Activated naive CD4-positive, alpha-beta T cell treated with anti-CD3 and anti-CD28 coated beads for 36 hours (primary cell): ENCODE results near the gene CXorf49. TPM values are rescaled to one million over a fixed set of nuclear protein-coding genes. Genes with fewer than 3 reads are reported as not detected.
"Not testable (repeated sequence)": the region's sequence is repeated elsewhere in the genome, so short reads cannot be mapped to it uniquely, and the experiment has no call there.

Experiments
- CTCF ChIA-PET: fragments of 350-600 bp; sonication (Branson Sonifier 250); formaldehyde crosslinking; loops from one replicate; lab custom pipeline; 2021; ENCODE audit warnings: antibody characterized with exemption; lab: Charles Lee
- DNase-seq: peaks from one replicate; pipeline ENCODE4 v3.0.0-alpha.2; 2020
- H3K27ac Mint-ChIP-seq: one replicate; pipeline ENCODE4 v1.8.0; 2021; ENCODE audit warnings: mild to moderate bottlenecking, mixed read lengths
- H3K27me3 Mint-ChIP-seq: one replicate; pipeline ENCODE4 v1.8.0; 2021; ENCODE audit warnings: low read depth, mixed read lengths
- H3K36me3 Mint-ChIP-seq: one replicate; pipeline ENCODE4 v1.8.0; 2021; ENCODE audit warnings: low read depth, mixed read lengths
- H3K4me1 Mint-ChIP-seq: one replicate; pipeline ENCODE4 v1.8.0; 2021; ENCODE audit warnings: low read depth, mixed read lengths
- H3K4me3 Mint-ChIP-seq: one replicate; pipeline ENCODE4 v1.8.0; 2021; ENCODE audit warnings: mild to moderate bottlenecking, moderate library complexity, mixed read lengths
- H3K9me3 Mint-ChIP-seq: one replicate; pipeline ENCODE4 v1.8.0; 2021; ENCODE audit warnings: mixed read lengths
- intact Hi-C: fragments of 100-400 bp; cut with micrococcal nuclease; formaldehyde crosslinking; loops from one replicate; pipeline ENCODE4 v1.15.1; 2023
- total RNA-seq, 2 experiments: library from RNA; stranded (reverse); gene quantifications; one replicate each; pipeline ENCODE4 v1.2.3, GENCODE V29; 2021

The CXorf49 gene
- total RNA-seq, 2 experiments from 2014 or later: not detected

DNA sequence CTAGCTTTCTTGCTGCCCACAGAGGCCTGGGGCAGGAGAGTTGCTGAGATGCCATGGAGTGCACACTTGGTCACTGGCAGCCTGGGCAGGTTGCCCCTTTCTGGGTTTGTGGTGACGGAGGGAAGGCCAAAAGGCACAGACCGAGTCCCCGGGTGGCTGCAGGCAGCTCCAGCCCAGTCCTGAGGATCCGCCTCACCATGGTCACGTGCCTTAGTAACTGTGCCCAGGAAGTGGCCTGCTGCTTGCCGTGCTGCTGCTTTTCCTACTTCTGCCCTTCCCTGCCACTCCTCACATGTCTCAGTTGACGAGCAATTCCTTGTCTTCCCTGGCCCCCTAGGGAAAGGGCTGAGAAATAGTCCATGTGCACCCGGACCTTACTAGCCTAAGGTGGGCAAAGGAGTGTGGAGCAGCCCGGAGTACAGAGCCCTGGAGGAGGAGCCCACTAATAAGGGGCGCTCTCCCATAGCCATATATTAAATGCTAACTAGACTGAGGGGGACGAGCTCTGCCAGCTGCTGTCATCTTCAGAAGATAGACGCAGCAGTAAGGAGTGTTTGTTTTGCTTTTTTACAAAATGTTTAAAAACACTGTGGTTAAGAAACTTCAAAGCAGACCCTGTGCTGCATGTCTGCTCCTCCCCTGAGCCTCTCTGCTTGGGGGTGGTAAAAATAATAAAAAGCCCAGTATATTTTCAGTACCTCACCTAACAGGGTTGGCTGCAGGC is 19.6 kb downstream of the CXorf49 start:
- H3K36me3 Mint-ChIP-seq, H3K4me1 Mint-ChIP-seq, CTCF ChIA-PET, H3K27ac Mint-ChIP-seq, H3K4me3 Mint-ChIP-seq, H3K9me3 Mint-ChIP-seq, DNase-seq, H3K27me3 Mint-ChIP-seq, intact Hi-C loops: not testable (repeated sequence)

DNA sequence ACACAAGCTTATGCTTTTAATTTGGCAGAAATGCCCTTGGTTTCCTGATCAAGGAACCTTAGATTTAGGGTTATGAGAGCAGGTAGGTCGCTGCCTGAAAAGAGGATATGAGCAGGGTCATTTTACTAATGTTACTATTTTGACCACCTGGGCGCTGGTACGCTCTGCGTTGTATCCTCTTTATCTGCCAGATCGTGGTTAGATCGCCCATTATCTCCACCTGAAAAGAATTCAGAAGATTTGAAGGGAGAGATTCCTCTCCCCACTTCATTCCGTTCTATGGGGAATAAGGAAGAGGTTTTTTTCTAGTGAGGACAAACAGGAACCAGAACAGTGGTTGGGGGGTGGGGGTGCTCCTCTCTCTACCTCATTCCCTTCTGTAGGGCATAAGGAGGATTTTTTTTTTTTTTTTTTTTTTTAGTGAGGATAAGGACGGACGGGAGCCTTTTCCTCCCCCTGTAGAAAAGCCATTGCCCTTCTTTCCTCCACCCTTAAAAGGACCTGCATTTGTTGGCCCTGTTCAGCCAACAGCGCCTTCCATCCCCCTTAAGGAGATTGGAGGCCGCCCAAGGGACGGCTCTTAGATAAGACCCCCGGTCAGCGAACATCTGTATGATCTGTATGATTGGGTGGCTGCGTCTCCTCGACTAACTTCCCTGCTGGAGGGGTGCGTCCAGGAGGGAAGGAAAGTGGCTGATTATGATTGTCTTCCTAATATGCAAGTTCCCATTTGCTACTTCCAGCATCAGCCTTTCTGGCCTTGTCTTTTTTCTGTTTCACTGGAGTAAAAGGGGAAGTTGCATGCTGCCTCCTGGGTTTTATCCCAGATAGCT is 20.4 kb downstream of the CXorf49 start:
- H3K9me3 Mint-ChIP-seq, H3K4me3 Mint-ChIP-seq, intact Hi-C loops, H3K27me3 Mint-ChIP-seq, H3K27ac Mint-ChIP-seq, CTCF ChIA-PET, H3K4me1 Mint-ChIP-seq, H3K36me3 Mint-ChIP-seq, DNase-seq: not testable (repeated sequence)

DNA sequence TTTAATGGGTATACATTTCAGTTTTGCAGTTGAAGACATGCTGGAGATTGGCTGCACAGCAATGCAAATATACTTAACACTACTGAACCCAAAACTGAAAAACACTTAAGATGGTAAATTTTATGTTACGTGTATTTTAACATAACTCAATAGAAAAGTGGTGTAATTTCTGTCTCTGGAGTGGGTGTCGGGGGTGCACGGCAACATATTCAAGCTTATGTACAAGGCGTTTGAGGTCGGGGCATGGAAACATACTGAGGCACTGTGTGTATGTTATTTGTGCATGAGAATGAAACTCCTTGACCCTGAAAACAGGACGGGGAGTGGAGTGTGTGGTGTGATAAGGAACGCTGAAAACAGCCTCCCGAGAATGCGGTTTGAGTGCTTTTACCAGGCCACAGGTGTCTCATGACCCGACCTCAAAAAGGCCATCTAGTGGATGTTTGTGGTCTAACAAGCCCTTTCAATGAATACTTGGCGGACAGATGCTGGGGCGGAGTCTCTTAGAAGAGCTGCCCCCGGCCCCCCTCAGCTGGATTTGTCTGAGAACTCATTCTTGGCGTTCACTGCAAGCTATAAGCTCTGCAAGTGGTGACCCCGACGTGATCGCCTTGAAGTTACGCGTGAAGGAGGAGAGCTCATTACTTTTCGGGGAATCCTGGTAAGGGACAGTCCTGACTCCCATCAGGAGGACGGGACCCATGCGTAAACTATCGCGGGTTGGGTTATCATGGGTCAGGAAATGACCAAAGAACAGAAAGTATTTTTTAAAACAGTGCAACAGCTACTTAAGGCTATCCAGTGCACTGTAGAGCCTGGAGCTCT is 21.2 kb downstream of the CXorf49 start:
- CTCF ChIA-PET, H3K27ac Mint-ChIP-seq, DNase-seq, H3K9me3 Mint-ChIP-seq, H3K27me3 Mint-ChIP-seq, H3K4me3 Mint-ChIP-seq, intact Hi-C loops, H3K4me1 Mint-ChIP-seq, H3K36me3 Mint-ChIP-seq: not testable (repeated sequence)

DNA sequence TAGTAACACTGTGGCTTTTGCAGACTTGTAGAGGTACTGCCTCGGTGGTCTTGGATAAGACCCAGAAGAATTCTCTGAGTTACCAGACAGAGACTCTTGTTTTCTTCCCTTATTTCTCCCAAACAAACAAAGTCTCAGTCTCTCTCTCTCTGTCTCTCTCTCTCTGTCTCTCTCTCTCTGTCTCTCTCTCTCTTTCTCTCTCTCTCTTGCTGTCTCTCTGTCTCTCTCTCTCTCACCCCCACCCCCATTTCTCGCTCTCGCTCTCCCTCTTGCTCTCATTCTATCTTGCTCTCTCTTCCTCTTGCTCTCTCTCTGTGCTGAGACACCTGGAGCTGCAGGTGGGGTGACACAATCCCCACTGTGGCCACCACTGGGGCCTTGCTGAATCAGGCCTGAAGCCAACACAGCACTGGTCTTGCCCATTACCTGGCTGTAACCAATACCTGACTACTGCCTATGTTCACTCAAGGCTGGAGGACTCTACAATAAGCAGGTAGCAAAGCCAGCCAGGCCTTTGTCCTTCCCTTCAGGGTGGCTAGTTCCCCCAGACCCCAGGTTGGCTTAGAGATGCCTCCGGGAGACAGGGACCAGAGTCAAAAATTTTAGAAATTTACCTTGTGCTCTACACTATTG is 38.4 kb downstream of the CXorf49 start:
- DNase-seq: no peak
- CTCF ChIA-PET: no interaction called here
- no peak overlapping the region for H3K27ac Mint-ChIP-seq
- intact Hi-C loops: no loop called here
- H3K4me3 Mint-ChIP-seq: no peak overlapping the region
- H3K36me3 Mint-ChIP-seq: no peaks in the 10 kb centered on the region
- no peaks in the 10 kb centered on the region for H3K9me3 Mint-ChIP-seq
- H3K4me1 Mint-ChIP-seq: no peaks in the 10 kb centered on the region
- H3K27me3 Mint-ChIP-seq: no peaks in the 10 kb centered on the region

DNA sequence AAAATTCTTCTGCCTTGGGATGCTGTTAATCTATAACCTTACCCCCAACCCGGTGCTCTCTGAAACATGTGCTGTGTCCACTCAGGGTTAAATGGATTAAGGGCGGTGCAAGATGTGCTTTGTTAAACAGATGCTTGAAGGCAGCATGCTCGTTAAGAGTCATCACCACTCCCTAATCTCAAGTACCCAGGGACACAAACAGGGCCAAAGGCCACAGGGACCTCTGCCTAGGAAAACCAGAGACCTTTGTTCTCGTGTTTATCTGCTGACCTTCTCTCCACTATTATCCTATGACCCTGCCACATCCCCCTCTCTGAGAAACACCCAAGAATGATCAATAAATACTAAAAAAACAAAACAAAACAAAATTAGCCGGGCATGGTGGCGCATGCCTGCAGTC is 40.9 kb downstream of the CXorf49 start:
- not testable (repeated sequence) for H3K4me1 Mint-ChIP-seq

DNA sequence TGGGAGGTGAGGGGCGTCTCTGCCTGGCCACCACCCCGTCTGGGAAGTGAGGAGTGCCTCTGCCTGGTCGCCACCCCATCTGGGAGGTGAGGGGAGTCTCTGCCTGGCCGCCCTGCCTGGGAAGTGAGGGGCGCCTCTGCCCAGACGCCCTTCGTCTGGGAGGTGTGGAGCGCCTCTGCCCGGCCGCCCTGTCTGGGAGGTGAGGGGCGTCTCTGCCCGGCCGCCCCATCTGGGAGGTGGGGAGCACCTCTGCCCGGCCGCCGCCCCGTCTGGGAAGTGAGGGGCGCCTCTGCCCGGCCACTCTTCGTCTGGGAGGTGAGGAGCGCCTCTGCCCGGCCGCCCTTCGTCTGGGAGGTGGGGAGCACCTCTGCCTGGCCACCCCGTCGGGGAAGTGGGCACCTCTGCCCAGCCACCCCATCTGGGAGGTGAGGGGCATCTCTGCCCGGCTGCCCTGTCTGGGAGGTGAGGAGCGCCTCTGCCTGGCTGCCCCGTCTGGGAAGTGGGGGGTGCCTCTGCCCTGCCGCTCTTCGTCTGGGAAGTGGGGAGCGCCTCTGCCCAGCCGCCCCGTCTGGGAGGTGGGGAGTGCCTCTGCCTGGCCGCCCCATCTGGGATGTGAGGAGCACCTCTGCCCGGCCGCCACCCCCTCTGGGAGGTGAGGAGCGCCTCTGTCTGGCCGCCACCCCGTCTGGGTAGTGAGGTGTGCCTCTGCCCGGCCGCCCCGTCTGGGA is 41.9 kb downstream of the CXorf49 start:
- H3K27ac Mint-ChIP-seq, CTCF ChIA-PET, H3K9me3 Mint-ChIP-seq, H3K27me3 Mint-ChIP-seq, H3K4me1 Mint-ChIP-seq, intact Hi-C loops, DNase-seq, H3K36me3 Mint-ChIP-seq, H3K4me3 Mint-ChIP-seq: not testable (repeated sequence)

More for the DNA sequence above, 40.9 kb downstream of the CXorf49 start:
- H3K9me3 Mint-ChIP-seq, H3K27ac Mint-ChIP-seq, DNase-seq, H3K27me3 Mint-ChIP-seq, intact Hi-C loops, H3K4me3 Mint-ChIP-seq, H3K36me3 Mint-ChIP-seq, CTCF ChIA-PET: not testable (repeated sequence)

DNA sequence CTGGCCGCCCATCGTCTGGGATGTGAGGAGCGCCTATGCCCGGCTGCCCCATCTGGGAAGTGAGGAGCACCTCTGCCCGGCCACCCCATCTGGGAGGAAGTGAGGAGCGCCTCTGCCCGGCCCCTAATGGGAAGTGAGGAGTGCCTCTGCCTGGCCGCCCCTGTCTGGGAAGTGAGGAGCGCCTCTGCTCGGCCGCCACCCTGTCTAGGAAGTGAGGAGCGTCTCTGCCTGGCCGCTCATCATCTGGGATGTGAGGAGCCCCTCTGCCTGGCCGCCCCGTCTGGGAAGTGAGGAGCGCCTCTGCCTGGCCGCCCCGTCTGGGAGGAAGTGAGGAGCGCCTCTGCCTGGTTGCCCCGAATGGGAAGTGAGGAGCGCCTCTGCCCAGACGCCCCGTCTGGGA is 42.4 kb downstream of the CXorf49 start:
- CTCF ChIA-PET, intact Hi-C loops: not testable (repeated sequence)

DNA sequence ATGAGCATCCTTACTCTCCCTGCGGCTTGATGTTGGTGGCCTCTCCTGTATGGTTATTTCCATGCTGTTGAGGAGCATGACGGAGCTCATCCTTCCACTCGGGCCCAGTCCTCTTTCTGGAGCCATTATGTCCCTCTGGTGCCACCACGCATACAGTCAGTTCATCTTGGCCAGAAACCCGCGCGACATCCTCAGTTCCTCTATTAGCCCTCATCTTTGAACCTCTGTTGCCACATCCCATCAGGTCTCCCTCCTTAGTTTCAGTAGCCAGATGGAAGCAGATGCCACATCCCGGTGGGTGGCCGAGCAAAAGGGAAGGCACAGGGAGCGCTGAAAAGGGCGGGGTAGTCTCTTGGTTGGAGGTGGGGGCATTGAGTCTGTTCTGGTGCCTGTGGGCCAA is 46.1 kb downstream of the CXorf49 start:
- no peaks in the 10 kb centered on the region for H3K36me3 Mint-ChIP-seq
- no peak for DNase-seq
- CTCF ChIA-PET: no interaction called here
- H3K9me3 Mint-ChIP-seq: no peaks in the 10 kb centered on the region
- intact Hi-C loops: loop anchor here (1.0 kb wide), 2 partner anchors 9 to 50 kb away; no protein-coding TSS in a partner anchor
- H3K4me3 Mint-ChIP-seq: no peak overlapping the region
- H3K27ac Mint-ChIP-seq: no peak overlapping the region
- H3K27me3 Mint-ChIP-seq: peaks cover 3% of the 10 kb centered on the region
- peaks cover 20% of the 10 kb centered on the region for H3K4me1 Mint-ChIP-seq

More for the DNA sequence above, 42.4 kb downstream of the CXorf49 start:
- not testable (repeated sequence) for H3K27ac Mint-ChIP-seq, H3K27me3 Mint-ChIP-seq, H3K9me3 Mint-ChIP-seq, H3K36me3 Mint-ChIP-seq, DNase-seq, H3K4me3 Mint-ChIP-seq
- H3K4me1 Mint-ChIP-seq: peaks cover 14% of the 10 kb centered on the region

DNA sequence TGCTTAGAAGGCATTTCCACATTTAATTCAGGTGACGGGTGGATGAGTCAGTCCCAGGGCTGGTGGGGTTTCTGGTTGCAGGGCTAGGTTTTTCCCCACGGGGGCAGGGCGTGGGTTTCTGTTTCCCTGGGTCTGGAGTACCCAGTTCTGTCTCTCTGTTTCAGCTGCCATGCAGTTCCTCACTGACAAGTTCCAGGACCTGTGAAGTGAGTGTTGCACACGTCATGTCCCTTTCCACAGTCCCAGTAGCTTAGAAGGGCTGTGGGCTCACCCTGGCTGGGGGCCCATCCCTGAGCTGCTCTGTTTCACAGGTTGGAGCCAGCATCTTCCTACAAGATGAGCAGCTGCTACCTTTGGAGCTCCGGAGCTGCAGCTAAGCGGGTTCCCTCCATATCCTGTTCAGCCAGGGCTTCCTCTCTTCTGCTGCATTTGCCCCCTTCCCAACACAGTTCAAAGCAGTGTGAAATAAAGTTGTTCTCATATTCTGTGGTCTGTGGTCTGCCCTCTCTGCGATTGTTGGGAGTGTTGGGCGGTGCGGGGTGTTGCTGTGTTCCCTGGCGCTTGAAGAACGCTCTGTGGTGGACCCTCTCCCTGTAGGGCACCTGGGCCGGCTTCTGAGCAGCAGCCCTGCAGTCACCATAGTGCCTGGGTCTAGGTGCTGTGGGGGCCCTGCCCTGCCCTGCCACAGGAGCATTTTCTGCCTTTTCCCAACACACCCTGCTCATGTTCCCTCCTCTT is 46.9 kb downstream of the CXorf49 start:
- H3K27ac Mint-ChIP-seq: no peak overlapping the region
- H3K9me3 Mint-ChIP-seq: no peaks in the 10 kb centered on the region
- H3K27me3 Mint-ChIP-seq: peaks cover 3% of the 10 kb centered on the region
- intact Hi-C loops: loop anchor here (1.0 kb wide), 2 partner anchors 8 to 49 kb away; no protein-coding TSS in a partner anchor
- peak; percentile 80 for DNase-seq
- no peaks in the 10 kb centered on the region for H3K36me3 Mint-ChIP-seq
- no peak overlapping the region for H3K4me3 Mint-ChIP-seq
- peaks cover 20% of the 10 kb centered on the region for H3K4me1 Mint-ChIP-seq
- CTCF ChIA-PET: interaction anchor here (0.6 kb wide), 1 partner anchor 713 kb away, joined by 3 read pairs; no protein-coding TSS in a partner anchor

DNA sequence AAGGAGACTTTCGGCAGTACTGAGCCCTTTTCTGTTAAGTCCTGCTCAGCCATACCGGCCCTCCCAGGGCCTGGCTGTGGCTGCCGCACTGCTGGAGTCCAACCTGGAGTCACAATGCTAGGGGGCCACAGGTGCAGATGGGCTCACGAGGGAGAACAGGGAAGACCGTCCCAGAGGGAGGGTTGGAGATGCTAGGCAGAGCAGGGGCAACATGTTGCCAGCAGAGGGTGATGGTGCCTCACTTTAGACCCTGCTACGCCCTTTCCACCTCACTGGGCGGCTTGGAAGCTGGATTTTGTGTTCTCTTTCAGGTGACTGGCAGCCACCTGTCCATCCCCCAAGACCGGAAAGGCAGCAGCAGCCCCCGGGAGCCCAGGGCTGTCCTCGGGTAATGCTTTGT is 48.1 kb downstream of the CXorf49 start:
- CTCF ChIA-PET: interaction anchor here (1.0 to 1.9 kb wide), 2 partner anchors 190 to 348 kb away, joined by 3 to 11 read pairs; no protein-coding TSS in a partner anchor
- H3K36me3 Mint-ChIP-seq, H3K27ac Mint-ChIP-seq, H3K4me3 Mint-ChIP-seq, H3K9me3 Mint-ChIP-seq, H3K27me3 Mint-ChIP-seq: not testable (repeated sequence)
- peaks cover 20% of the 10 kb centered on the region for H3K4me1 Mint-ChIP-seq
- peak; percentile 64 for DNase-seq
- intact Hi-C loops: loop anchor here (1.0 kb wide), 3 partner anchors 189 to 456 kb away; no protein-coding TSS in a partner anchor

DNA sequence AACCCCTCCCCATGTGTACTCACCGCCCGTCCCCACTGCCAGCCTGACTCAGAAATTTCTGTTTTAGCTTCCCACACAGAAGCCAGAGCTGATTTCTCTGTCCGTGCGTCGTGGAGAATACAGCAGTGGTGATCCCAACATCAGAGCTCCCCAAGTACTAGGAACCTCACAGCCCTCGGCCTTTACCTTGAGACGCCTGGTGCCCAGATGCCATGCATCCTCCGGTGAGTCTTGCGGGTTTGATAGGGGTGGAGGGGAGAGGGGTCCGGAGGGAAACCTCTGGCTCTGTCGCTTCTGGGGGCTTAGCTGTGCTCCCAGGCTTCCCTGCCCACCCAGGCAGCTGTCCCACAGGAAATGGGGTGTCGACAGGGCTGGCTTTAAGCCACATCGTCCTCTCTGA is 48.6 kb downstream of the CXorf49 start:
- Mint-ChIP-seq H3K36me3 (no peaks in the 10 kb centered on the region), H3K27ac (no peak overlapping the region), H3K4me1 (peaks cover 20% of the 10 kb centered on the region), H3K4me3 (no peak overlapping the region), H3K9me3 (no peaks in the 10 kb centered on the region), H3K27me3 (peaks cover 3% of the 10 kb centered on the region)
- no peak for DNase-seq
- CTCF ChIA-PET: interaction anchor here (1.0 to 1.9 kb wide), 2 partner anchors 190 to 348 kb away, joined by 3 to 11 read pairs; no protein-coding TSS in a partner anchor
- intact Hi-C loops: no loop called here
